GM21737 (cell line): ENCODE data around the gene SYNE2.

Experiments
- ATAC-seq: cut with Tn5 transposase; IDR thresholded peaks from one replicate; pipeline ENCODE4 v1.9.1; 2021; ENCODE audit warnings: mild to moderate bottlenecking, moderate library complexity; ENCODE audit not compliant: unreplicated experiment

Gene SYNE2

DNA sequence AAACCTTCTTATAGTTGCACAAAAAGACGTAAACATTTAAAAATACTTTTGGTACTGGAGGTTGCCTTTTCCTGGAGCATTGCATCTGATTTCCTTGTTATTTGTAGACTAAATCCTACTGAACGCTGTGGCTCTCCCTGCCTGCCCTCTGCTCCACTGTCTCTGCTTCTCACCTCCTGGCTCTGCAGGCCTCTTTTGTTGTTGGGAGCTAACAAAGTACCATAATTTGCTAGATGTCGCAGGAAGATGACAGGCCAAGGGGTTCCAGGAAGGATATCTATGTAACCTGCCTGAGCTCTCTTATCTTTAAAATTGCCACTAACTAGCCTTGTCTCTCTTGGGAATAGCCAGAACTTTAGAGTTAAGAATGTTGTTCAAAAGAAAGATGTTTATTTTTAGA is 21.4 kb downstream of the SYNE2 start:
- no peak for ATAC-seq

DNA sequence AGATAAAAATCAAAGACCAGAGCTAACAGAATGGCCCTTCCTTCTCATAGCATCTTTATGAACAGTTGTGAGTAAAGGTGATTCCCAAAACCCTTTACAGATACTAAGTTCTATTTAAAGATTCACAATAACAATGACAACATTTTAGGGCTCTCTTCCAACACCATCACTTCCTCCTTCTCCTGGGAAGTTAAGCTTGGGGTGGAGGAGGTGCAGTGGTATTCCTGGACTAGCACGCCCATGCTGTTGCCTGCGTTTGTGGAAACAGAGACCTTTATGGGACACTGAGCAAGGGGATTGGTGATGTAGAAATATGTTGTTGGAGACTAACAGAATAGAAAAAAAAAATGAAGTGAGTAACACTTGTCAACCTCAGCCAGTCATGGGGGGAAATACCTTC is 22.5 kb downstream of the SYNE2 start:
- no peak for ATAC-seq

DNA sequence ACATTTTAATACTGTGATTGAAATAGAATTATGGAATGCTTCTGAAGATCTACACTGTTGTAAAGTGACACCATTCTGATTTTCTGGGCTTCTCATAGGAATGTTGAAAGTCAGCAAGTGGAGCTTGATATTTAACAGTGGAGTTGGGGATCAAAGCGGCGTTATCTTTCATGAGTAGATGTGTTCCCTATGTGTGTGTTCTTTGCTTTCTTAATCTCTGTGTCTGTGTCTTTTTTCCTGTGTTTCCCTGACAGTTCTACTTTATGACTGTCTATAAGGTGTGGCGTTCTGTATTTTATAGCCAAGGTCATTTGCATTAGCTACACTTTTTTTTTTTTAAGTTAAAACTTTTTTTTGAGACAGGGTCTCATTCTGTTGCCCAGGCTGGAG is 24.7 kb downstream of the SYNE2 start:
- no peak for ATAC-seq

DNA sequence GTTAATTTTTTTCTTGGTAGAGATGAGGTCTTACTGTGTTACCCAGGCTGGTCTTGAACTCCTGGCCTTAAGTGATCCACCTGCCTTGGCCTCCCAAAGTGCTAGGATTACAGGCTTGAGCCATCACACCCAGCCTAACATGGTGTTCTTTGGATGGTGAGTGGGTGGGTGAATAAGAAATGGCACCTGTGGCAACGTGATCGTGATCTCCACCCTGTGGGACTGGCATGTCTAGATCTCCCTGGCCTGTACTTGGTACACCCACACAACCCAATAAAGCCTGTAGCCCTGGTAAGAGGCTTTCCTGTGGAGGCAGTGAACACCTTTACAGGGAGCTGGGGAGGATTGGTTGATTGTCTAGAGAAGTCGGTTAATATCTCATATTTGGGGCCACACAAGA is 25.2 kb downstream of the SYNE2 start:
- ATAC-seq = no peak

DNA sequence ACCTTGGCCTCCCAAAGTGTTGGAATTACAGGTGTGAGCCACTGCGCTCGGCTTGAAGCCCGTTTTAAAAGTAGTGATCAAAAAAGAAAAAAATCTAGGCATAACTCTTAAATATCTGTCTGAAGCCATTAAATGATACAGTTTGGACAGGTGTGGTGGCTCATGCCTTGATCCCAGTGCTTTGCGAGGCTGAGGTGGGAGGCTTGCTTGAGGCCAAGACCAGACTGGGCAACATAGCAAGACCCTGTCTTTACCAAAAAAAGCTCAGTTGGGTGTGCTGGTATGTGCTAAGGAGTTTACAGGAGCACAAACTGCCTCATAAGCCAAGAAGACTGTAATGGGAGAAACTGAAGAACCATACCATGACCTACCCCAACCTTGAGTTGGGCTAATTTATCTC is 26.0 kb downstream of the SYNE2 start:
- ATAC-seq = no peak

DNA sequence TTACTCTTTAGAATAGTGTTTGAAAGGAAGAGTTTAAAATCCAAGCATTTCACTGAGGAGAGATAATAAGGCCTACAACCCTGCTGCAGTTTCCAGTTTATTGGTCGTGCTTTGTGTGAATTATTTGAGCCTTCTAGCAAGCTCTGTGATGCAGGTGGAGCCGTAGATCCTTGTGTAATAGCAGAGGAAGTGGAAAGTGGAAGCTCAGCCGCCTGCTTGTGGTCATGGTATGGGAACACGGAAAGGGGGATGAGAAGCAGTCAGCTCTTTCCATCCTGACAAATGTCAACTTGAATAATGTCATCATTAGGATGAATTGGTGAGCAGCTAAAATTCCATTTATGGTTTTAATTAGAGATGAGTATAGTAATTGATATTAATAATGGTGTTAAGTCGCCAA is 29.1 kb downstream of the SYNE2 start:
- ATAC-seq = no peak

DNA sequence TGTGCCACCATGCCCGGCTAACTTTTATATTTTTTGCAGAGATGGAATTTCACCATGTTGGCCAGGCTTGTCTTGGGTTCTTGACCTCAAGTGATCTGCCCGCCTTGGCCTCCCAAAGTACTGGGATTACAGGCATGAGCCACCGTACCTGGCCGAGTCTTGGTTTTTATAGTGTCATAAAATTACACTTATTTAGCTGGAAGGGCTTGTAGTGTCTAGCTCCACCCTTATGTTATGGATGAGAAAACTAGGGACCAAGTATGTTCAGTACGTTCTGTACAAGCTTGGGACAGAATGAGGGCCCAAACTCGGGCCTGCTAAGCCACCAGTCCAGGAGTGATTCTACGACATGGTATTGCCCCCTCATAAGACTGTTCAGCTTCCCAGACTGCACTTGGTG is 35.1 kb downstream of the SYNE2 start:
- ATAC-seq = no peak

DNA sequence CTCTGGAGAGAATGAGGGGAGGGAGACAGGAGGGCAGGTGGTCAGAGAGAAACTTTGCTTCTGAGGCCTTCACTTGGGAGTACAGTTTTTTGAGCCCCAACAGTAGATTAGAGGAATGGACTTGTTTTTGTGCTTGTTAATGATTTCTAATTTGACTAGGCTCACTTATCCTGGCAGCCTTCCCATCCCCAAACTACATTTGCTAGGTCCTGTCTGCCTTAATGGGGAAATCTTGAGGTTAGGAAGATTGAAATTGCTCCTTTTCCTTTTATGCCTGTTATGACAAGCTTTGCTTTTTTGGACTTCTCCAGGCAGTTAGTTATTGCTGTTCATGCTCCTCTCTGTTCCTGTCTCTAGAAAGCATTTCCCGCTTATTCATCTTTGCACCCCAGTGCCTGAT is 37.7 kb downstream of the SYNE2 start:
- ATAC-seq = no peak

DNA sequence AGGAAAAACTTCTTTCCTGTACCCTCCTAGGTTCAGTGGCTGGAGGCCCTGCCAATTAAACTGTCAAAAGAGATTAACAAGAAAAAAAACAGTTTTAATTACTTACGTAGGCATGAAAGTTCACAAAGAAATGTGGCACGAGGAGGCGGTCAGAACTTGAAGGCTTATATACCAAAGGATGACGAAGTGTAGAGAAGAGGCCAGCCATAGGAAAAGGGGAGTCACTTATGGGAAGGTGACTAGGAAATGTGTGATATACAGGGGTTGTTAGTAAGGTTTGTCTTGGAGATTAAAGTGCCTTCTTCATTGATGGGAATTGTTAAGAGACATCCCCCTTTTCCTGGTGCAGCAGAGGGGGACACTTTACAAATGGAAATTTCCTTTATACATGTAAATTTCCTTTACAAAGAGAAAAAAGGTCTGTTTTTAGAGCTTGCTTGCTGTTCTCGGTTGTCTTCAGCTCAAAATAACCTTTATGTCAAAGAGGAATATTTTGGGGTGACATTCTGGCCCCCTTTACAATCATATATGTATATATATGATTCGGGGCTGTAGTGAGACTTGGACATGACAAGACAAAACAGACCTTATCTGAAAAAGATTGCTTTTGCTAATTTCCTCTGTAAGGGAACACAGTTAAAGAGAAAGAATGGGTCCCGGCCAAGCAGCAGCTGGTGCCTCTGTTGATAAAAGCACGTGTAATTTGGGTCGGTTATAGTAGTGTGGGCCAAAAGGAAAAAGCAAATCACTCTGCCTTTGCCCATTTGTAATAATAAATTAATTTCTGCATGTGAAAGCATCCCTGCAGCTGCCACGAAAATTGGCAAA is 38.6 kb downstream of the SYNE2 start:
- no peak for ATAC-seq

DNA sequence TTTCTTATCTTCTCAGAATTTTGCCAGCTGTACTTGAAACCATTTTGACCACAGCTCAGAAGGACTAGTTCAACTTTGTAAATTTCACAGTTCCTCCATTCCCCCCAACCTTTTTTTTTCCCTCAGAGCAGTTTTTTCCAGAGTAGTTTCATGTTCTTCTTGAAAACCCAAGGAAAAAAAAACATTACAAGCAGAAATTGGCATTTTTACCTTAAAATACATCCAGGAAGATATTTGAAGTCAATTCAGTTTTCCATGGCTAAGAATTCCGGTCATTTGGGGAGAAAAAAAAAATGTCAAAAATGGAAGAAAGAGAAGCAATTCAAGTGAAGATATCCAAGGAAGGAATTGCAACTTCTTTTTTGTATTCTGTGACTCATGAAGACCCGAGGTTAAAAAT is 39.5 kb downstream of the SYNE2 start:
- ATAC-seq = no peak

DNA sequence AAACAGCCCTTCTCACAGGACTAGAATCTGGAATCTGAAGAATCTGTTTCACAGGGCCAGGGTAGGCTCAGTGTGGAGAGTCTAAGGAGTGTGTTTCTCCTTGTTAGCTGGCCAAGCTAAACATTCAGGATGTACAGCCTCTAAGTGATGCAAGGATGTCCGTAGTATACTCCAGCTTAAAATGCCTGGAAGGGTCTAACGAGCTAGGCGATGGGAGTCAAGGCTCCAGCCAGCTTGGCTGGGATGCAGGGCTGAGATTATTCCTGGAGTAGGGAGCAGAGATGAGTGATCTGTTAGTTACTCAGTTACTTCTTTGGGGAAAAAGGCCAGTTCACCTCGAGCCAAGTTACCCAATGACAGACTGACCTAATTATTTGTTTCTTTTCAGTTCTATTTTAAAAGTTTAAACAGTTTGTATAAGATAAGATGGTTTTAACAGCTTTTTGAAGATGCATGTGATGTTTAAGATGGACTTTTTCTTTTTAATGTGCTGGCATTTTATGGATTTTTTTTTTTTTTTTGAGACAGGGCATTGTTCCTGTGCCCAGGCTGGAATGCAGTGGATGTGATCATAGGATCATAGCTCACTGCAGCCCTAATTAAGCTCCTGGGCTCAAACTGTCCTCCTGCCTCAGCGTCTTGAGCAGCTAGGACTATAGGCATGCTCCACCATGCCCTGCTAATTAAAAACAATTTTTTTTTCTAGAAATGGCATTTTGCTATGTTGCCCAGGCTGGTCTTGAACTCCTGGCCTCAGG is 41.1 kb downstream of the SYNE2 start:
- ATAC-seq = no peak

DNA sequence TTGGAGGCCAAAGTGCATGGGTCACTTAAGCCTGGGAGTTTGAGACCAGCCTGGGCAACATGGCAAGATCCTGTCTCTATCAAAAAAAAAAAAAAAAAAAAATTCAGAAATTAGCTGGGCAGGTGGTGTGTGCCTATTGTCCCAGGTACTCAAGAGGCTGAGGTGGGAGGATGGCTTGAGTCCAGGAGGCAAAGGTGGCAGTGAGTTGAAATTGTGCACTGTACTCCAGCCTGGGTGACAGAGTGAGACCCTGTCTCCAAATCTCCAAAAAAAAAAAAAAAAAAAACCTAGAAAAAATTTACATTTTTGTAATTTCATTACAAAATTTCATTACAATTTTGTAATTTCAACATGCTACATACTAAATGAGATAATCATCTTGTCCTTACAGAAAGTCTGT is 42.7 kb downstream of the SYNE2 start:
- no peak for ATAC-seq

DNA sequence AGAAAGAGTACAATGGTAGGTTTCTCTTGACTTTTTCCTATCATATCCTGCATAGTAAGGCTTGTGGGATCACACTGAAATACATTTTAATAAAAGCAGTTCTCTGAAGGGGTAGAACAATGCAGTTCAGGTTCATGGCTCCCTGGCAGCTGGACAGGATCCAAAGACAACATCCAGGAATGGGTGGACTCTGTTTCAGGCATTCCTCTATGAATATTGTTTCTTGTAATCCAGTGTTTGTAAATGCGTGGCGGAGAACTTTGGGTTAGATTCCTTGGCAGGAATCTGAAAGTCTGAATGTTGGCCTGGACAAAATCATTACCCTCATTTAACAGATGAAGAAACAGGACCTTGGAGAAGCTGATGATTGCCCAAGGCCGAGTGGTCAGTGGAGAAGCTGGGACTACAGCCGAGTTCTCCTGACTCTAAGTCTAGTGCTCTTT is 43.5 kb downstream of the SYNE2 start:
- no peak for ATAC-seq

DNA sequence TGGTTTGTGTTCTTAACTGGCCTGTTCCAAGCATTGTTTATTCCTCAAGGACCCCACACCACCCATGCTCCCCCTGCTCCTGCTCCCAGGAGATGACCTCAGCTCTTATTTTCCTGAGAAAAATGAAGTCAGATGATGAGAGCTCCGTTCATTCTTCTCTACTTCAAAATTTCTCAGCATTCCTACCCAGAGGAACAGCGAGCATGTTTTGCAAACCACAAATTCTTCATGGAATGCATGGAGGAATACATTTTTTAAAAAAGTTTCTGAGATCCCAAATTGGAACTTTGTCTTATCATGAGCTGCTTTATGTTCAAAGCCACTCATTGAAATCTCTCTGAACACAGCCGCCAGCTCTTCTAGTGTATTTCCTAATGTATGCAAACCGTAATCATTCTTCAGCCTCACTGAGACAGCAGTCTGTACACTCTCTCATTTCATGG is 44.9 kb downstream of the SYNE2 start:
- ATAC-seq = no peak

DNA sequence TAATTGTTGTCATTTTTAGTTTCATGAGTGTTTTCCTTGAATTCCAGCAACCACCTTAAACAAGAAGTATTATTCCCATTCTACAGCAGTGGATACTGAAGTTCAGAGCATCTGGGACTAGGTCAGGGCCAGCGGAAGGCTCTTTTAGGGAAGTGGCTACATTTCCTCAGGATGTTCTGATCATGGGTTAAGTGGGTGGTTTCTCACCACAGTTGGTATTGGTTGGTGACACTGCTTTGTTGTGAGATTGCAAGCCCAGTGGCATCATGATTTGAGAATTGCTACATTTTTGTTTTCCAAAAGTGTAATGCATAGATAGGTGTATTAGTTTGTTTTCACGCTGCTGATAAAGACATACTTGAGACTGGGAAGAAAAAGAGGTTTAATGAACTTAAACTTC is 47.1 kb downstream of the SYNE2 start:
- no peak for ATAC-seq

DNA sequence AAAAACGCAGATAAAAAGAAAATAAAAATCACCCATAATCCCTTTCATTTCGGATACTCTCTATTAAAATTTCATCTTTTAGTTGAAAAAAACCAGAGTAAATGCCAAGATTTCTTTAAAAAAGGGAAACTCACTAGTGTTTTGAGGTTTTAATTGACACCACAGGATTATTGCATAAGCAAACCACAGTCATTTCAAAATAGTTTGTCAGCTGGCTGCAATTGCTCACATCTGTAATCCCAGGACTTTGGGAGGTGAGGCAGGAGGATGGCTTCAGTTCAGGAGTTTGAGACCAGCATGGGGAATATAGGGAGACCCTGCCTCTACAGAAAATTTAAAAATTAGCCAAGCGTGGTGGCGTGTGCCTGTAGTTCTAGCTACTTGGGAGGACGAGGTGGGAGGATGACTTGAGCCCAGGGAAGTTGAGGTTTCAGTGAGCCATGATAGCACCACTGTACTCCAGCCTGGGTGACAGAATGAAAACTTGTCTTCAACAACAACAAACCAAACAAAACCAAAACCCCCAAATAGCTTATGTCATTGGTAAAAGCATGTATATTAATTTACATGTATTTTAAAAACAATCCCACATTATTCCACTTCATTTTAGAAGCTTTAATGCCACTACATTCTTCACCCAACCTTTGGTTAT is 48.8 kb downstream of the SYNE2 start:
- ATAC-seq = no peak

DNA sequence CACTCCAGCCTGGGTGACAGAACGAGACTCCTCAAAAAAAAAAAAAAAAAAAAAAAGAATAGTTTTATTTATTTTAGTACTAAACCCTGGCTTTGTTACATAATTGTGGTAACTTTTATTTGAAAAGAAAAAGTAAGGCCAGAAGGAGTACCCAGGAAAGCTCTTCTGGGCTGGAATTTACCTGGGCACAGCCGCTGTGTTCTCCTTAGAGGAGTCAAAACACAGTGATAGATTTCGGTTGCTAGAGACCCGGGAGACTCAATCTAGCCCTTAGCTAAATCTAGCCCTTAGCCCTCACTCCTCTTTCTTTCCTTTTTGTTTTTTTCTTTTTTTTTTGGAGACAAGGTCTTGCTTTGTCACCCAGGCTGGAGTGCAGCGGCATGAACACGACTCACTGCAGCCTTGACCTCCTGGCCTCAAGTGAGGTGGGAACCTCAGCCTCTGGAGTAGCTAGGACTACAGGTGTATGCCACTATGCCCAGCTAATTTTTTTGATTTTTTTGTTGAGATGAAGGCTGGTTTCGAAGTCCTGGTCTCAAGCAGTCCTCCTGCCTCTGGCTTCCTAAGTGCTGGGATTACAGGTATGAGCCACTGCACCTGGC is 49.7 kb downstream of the SYNE2 start:
- ATAC-seq = no peak

DNA sequence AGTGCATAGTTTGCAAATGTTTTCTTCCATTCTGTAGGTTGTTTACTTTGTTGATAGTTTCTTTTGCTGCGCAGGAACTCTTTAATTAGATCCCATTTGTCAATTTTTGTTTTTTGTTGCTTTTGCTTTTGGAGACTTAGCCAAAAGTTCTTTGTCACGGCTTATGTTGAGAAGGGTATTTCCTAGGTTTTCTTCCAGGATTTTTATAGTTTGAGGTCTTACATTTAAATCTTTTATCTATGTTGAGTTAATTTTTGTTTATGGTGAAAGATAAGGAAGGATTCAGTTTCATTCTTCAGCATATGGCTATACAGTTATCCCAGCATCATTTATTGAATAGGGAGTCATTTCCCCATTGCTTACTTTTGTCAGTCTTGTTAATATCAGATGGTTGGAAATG is 51.9 kb downstream of the SYNE2 start:
- ATAC-seq = no peak

DNA sequence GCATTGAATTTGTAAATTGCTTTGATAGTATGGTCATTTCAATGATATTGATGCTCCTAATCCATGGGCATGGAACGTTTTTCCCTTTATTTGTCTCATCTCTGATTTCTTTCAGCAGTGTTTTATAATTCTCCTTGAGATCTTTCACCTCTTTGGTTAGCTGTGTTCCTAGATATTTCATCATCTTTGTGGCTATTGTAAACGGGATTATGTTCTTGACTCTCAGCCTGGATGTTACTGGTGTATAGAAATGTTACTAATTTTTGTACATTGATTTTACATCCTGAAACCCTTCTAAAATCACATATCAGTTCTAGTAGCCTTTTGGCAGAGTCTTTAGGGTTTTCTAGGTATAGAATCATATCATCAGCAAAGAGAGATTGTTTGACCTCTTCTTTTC is 52.6 kb downstream of the SYNE2 start:
- no peak for ATAC-seq

DNA sequence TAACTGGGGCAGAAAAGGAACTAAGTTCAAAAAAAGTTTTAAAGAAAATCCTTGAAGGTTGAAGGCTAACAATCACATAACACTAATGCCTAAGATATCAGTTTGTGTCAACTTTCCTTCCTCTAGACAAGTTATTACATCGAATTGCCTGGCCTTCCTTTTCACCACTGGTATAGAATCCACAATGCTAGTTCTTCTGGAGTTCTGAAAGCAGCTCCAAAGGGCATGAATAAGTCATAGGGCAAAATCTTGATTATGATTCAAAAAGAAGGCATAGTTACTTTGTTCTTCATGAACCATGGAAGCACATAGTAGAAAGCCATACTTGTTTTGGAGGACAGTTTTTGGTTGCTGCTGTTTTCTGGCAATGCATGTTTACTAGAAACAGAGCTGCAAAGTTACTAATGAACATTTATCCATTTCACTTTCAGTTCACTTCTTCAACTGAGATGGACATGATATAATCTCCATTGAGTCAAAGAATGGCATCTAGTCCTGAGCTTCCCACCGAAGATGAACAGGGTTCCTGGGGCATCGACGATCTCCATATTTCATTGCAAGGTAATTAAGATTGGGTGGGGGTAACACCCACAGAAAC is 56.0 kb downstream of the SYNE2 start:
- no peak for ATAC-seq

DNA sequence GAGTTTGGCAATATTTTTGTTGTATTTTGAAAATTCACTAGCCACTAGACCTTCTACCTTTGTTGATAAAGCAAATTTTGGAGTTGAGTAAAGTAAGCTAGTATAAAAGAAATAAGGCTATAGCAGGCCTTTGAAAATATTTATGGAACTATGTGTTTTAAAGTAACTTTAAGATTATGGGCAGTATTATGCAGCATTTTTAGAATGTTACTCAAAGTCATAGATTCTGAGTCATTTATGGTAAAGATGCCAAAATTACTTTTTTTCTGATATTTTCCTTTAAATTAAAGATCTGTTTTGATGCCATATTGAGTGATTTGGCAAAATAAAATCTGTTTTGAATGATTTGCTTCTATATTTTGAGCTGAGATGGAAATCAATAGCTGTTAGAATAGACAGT is 57.2 kb downstream of the SYNE2 start:
- no peak for ATAC-seq
